Activated CD4-positive, alpha-beta T cell treated with anti-CD3 and anti-CD28 coated beads, Interleukin-2, amount 10 ng/mL, durations not matched to agents 24 days and 14 days (primary cell): ENCODE data around the gene PLA2G2D. TPM values are rescaled to one million over a fixed set of nuclear protein-coding genes. Genes with fewer than 3 reads are reported as not detected.

Experiments
- DNase-seq: peaks from one replicate; pipeline ENCODE4 v3.0.0; 2022
- H3K27ac Mint-ChIP-seq: one replicate; pipeline ENCODE4 v1.8.0; 2022; ENCODE audit warnings: mild to moderate bottlenecking, mixed read lengths
- H3K27me3 Mint-ChIP-seq: one replicate; pipeline ENCODE4 v1.8.0; 2022; ENCODE audit warnings: mixed read lengths
- H3K36me3 Mint-ChIP-seq: one replicate; pipeline ENCODE4 v1.8.0; 2022; ENCODE audit warnings: low read depth, mild to moderate bottlenecking, mixed read lengths
- H3K4me1 Mint-ChIP-seq: one replicate; pipeline ENCODE4 v1.8.0; 2021; ENCODE audit warnings: mixed read lengths
- H3K4me3 Mint-ChIP-seq: one replicate; pipeline ENCODE4 v1.8.0; 2022; ENCODE audit warnings: mild to moderate bottlenecking, moderate library complexity, mixed read lengths
- H3K9me3 Mint-ChIP-seq: one replicate; pipeline ENCODE4 v1.8.0; 2021; ENCODE audit warnings: mixed read lengths
- intact Hi-C: fragments of 100-400 bp; cut with micrococcal nuclease; formaldehyde crosslinking; loops from one replicate; pipeline ENCODE4 v1.15.1; 2023
- total RNA-seq: library from RNA; stranded (reverse); gene quantifications from 2 replicates; pipeline ENCODE4 v1.2.3, GENCODE V29; 2022

The PLA2G2D gene
- total RNA-seq, 1 donor from 2014 or later = not detected

GRCh38 chr1:20063861-20064292 is 55.5 kb downstream of the PLA2G2D start:
- Mint-ChIP-seq H3K9me3 (no peaks in the 10 kb centered on the region), H3K4me3 (no peak overlapping the region), H3K27me3 (peaks cover 14% of the 10 kb centered on the region), H3K4me1 (peaks cover 12% of the 10 kb centered on the region), H3K36me3 (no peaks in the 10 kb centered on the region), H3K27ac (no peak overlapping the region)
- intact Hi-C loops = no loop called here
- DNase-seq = no peak

Other genes starting within 250 kb of the PLA2G2D start
- gene OTUD3, start 237.1 kb downstream of the PLA2G2D start, total RNA-seq = 12.2 and 13.6 TPM in 2 replicates
- not detected in 2 replicates for gene PLA2G2E, start 195.9 kb downstream of the PLA2G2D start, total RNA-seq
- not detected in 2 replicates for gene PLA2G2A, start 139.9 kb downstream of the PLA2G2D start, total RNA-seq
- gene PLA2G5, start 49.3 kb downstream of the PLA2G2D start, total RNA-seq = not detected in 2 replicates
- gene PLA2G2F, start 19.8 kb upstream of the PLA2G2D start, total RNA-seq = not detected in 2 replicates
- 1.2 and 1.3 TPM in 2 replicates for gene UBXN10, start 66.6 kb upstream of the PLA2G2D start, total RNA-seq
- 0.28 and 0.40 TPM in 2 replicates for gene PLA2G2C, start 67.0 kb upstream of the PLA2G2D start, total RNA-seq
- not detected in 2 replicates for gene VWA5B1, start 171.3 kb upstream of the PLA2G2D start, total RNA-seq